Measurements from ENCODE around the gene GFM1. TPM values are rescaled to one million over a fixed set of nuclear protein-coding genes. Genes with fewer than 3 reads are reported as not detected.

The GFM1 gene
- total RNA-seq, 1 donor from 2014 or later: 52.0 TPM

- no peaks in the 10 kb centered on the region for H3K79me2 ChIP-seq (ENCODE audit: low read depth)
- TF ChIP-seq, protein P1, sequence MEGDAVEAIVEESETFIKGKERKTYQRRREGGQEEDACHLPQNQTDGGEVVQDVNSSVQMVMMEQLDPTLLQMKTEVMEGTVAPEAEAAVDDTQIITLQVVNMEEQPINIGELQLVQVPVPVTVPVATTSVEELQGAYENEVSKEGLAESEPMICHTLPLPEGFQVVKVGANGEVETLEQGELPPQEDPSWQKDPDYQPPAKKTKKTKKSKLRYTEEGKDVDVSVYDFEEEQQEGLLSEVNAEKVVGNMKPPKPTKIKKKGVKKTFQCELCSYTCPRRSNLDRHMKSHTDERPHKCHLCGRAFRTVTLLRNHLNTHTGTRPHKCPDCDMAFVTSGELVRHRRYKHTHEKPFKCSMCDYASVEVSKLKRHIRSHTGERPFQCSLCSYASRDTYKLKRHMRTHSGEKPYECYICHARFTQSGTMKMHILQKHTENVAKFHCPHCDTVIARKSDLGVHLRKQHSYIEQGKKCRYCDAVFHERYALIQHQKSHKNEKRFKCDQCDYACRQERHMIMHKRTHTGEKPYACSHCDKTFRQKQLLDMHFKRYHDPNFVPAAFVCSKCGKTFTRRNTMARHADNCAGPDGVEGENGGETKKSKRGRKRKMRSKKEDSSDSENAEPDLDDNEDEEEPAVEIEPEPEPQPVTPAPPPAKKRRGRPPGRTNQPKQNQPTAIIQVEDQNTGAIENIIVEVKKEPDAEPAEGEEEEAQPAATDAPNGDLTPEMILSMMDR (IDR thresholded peaks at IDR 0.05): no peak
- no peak for TF ChIP-seq EZH2phosphoT487 (IDR thresholded peaks at IDR 0.05)
- no peak for TF ChIP-seq EZH2 (IDR thresholded peaks at IDR 0.05)
- no peak overlapping the region for H3K4me2 ChIP-seq
- H3K27me3 Mint-ChIP-seq (ENCODE audit: insufficient read depth, low read depth): peaks cover 7% of the 10 kb centered on the region
- H3K4me1 Mint-ChIP-seq: peaks cover 2% of the 10 kb centered on the region
- peaks cover 2% of the 10 kb centered on the region for H3K36me3 Mint-ChIP-seq
- H3K9me3 Mint-ChIP-seq: peaks cover 7% of the 10 kb centered on the region
- no peak overlapping the region for H3K4me3 Mint-ChIP-seq
- H3K9ac ChIP-seq: no peak overlapping the region
- H2AFZ ChIP-seq (replicated peaks): no peak overlapping the region
- no peak overlapping the region for H3K27ac Mint-ChIP-seq
- H4K20me1 ChIP-seq (ENCODE audit: low read depth): no peaks in the 10 kb centered on the region
- no peak overlapping the region for H3K27ac ChIP-seq
- H3F3A ChIP-seq (ENCODE audit: low read depth): no peaks in the 10 kb centered on the region
- no peaks in the 10 kb centered on the region for H3K27me3 ChIP-seq
- H3K9me3 ChIP-seq (ENCODE audit: low read depth): no peaks in the 10 kb centered on the region
- H3K4me3 ChIP-seq: no peak overlapping the region
- no peaks in the 10 kb centered on the region for H3K36me3 ChIP-seq
- no peak for DNase-seq (ENCODE audit: low spot score)
- no peaks in the 10 kb centered on the region for H3K4me1 ChIP-seq
Observed at GRCh38 chr3:158737976-158738615, 93.8 kb downstream of the GFM1 start.

DNA sequence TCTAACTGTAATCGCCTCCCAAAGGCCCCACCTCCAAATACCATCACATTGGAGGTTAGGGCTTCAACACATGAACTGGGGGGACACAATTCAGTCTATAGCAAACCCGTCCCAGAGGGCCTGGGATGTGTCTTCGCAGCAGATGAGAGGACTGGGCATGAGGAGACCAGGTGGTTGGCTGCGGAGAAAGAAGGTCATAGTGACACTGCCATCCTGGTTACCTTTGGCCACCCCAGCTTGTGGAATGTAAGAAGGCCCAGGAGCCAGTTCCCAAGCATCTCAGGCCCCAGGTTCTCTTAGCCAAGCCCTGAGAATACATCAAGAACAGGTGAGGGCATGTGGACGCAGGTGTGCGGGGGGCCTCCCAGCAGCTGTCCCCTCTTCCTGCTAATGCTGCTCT is 94.3 kb downstream of the GFM1 start:
- H3K79me2 ChIP-seq (ENCODE audit: low read depth): no peaks in the 10 kb centered on the region
- H3K27ac ChIP-seq: no peak overlapping the region
- H4K20me1 ChIP-seq (ENCODE audit: low read depth): no peaks in the 10 kb centered on the region
- H3K36me3 ChIP-seq: no peaks in the 10 kb centered on the region
- H3K4me3 ChIP-seq: no peak overlapping the region
- no peak for TF ChIP-seq EZH2 (IDR thresholded peaks at IDR 0.05)
- no peak for TF ChIP-seq EZH2phosphoT487 (IDR thresholded peaks at IDR 0.05)
- TF ChIP-seq, protein P1 (IDR thresholded peaks at IDR 0.05): no peak
- H3K9ac ChIP-seq: no peak overlapping the region
- no peaks in the 10 kb centered on the region for H3K9me3 ChIP-seq (ENCODE audit: low read depth)
- H3K4me2 ChIP-seq: no peak overlapping the region
- peaks cover 2% of the 10 kb centered on the region for H3K36me3 Mint-ChIP-seq
- no peak overlapping the region for H3K4me3 Mint-ChIP-seq
- no peaks in the 10 kb centered on the region for H3K4me1 ChIP-seq
- no peaks in the 10 kb centered on the region for H3F3A ChIP-seq (ENCODE audit: low read depth)
- no peaks in the 10 kb centered on the region for H3K27me3 ChIP-seq
- peaks cover 5% of the 10 kb centered on the region for H3K27me3 Mint-ChIP-seq (ENCODE audit: insufficient read depth, low read depth)
- H3K27ac Mint-ChIP-seq: no peak overlapping the region
- peaks cover 2% of the 10 kb centered on the region for H3K4me1 Mint-ChIP-seq
- DNase-seq (ENCODE audit: low spot score): no peak
- H2AFZ ChIP-seq (replicated peaks): no peak overlapping the region
- peaks cover 7% of the 10 kb centered on the region for H3K9me3 Mint-ChIP-seq

GRCh38 chr3:158739078-158739477 is 94.8 kb downstream of the GFM1 start:
- TF ChIP-seq EZH2 (IDR thresholded peaks at IDR 0.05): no peak
- peaks cover 2% of the 10 kb centered on the region for H3K4me1 Mint-ChIP-seq
- peaks cover 2% of the 10 kb centered on the region for H3K36me3 Mint-ChIP-seq

GRCh38 chr3:158739661-158740060 is 95.3 kb downstream of the GFM1 start:
- Mint-ChIP-seq H3K4me3 (no peak overlapping the region), H3K4me1 (peaks cover 2% of the 10 kb centered on the region), H3K9me3 (peaks cover 7% of the 10 kb centered on the region), H3K27ac (no peak overlapping the region), H3K27me3 (ENCODE audit: insufficient read depth, low read depth) (no peaks in the 10 kb centered on the region), H3K36me3 (peaks cover 2% of the 10 kb centered on the region)
- no peaks in the 10 kb centered on the region for H3K4me1 ChIP-seq
- no peaks in the 10 kb centered on the region for H4K20me1 ChIP-seq (ENCODE audit: low read depth)
- H3K9me3 ChIP-seq (ENCODE audit: low read depth): no peaks in the 10 kb centered on the region
- H3K9ac ChIP-seq: no peak overlapping the region
- no peak overlapping the region for H3K4me3 ChIP-seq
- H2AFZ ChIP-seq (replicated peaks): no peak overlapping the region
- DNase-seq (ENCODE audit: low spot score): no peak
- TF ChIP-seq EZH2 (IDR thresholded peaks at IDR 0.05) (no peak), EZH2phosphoT487 (IDR thresholded peaks at IDR 0.05) (no peak)
- TF ChIP-seq, protein P1 (IDR thresholded peaks at IDR 0.05): no peak
- no peaks in the 10 kb centered on the region for H3K79me2 ChIP-seq (ENCODE audit: low read depth)
- H3K27ac ChIP-seq: no peak overlapping the region
- H3K27me3 ChIP-seq: no peaks in the 10 kb centered on the region
- no peak overlapping the region for H3K4me2 ChIP-seq
- no peaks in the 10 kb centered on the region for H3K36me3 ChIP-seq
- no peaks in the 10 kb centered on the region for H3F3A ChIP-seq (ENCODE audit: low read depth)

More at GRCh38 chr3:158739078-158739477, 94.8 kb downstream of the GFM1 start:
- H3K4me3 Mint-ChIP-seq: no peak overlapping the region
- H3K27ac Mint-ChIP-seq: no peak overlapping the region
- DNase-seq (ENCODE audit: low spot score): no peak
- Histone ChIP-seq H3K4me3 (no peak overlapping the region), H3K36me3 (no peaks in the 10 kb centered on the region), H3K4me2 (no peak overlapping the region), H3K79me2 (ENCODE audit: low read depth) (no peaks in the 10 kb centered on the region), H3K9me3 (ENCODE audit: low read depth) (no peaks in the 10 kb centered on the region), H3K27ac (no peak overlapping the region), H3K9ac (no peak overlapping the region), H4K20me1 (ENCODE audit: low read depth) (no peaks in the 10 kb centered on the region), H3K27me3 (no peaks in the 10 kb centered on the region), H2AFZ (replicated peaks) (no peak overlapping the region), H3F3A (ENCODE audit: low read depth) (no peaks in the 10 kb centered on the region), H3K4me1 (no peaks in the 10 kb centered on the region)
- H3K27me3 Mint-ChIP-seq (ENCODE audit: insufficient read depth, low read depth): peaks cover under 1% of the 10 kb centered on the region
- peaks cover 7% of the 10 kb centered on the region for H3K9me3 Mint-ChIP-seq
